Right lobe of liver (tissue), 4 donors: ENCODE data around the gene APBB1IP.

Experiments used
- POLR2A ChIP-seq: fragments of 450-650 bp; IDR thresholded peaks from one replicate; pipeline ENCODE4 v1.6.1; 2017; ENCODE audit warnings: antibody characterized with exemption, mild to moderate bottlenecking
- TF ChIP-seq, protein P1 (sequence below), 4 donors: fragments of 200-600 bp in 3 of 4; fragments of 450-650 bp in 1 of 4; IDR thresholded peaks; one replicate each; pipeline versions ENCODE4 v1.5.1 to v1.8.0; 2016 to 2022; ENCODE audit warnings: antibody characterized with exemption in 4 of 4, mild to moderate bottlenecking in 2 of 4
- donor health status: DM: no; HTN: no; CAD: no.
- donor health status: DM: no; HTN: no; CAD: no.
- donor health status: DM: no; HTN: yes; CAD: no.

DNA sequence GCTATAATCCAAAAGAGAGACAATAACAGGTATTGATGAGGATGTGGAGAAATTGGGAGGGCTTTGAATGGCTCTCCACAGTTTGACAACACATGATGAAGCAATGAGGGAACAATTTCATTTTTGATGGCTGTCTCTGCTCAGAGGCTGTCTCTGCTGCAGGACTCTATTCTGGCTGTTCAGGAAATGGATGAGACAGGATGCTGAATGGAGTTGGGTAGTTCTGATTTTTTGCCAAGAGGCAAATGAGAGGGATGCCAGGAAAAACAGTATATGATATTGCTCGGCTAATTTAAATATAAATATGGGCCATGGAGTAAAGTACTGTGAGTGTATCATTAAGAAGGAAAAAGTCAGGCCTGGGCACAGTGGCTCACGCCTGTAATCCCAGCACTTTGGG lies 16.8 kb downstream of the APBB1IP start:
- TF ChIP-seq, protein P1, sequence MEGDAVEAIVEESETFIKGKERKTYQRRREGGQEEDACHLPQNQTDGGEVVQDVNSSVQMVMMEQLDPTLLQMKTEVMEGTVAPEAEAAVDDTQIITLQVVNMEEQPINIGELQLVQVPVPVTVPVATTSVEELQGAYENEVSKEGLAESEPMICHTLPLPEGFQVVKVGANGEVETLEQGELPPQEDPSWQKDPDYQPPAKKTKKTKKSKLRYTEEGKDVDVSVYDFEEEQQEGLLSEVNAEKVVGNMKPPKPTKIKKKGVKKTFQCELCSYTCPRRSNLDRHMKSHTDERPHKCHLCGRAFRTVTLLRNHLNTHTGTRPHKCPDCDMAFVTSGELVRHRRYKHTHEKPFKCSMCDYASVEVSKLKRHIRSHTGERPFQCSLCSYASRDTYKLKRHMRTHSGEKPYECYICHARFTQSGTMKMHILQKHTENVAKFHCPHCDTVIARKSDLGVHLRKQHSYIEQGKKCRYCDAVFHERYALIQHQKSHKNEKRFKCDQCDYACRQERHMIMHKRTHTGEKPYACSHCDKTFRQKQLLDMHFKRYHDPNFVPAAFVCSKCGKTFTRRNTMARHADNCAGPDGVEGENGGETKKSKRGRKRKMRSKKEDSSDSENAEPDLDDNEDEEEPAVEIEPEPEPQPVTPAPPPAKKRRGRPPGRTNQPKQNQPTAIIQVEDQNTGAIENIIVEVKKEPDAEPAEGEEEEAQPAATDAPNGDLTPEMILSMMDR (IDR thresholded peaks at IDR 0.05), result no peak
- TF ChIP-seq POLR2A, result no peak
